HG02610 (cell line): ENCODE measurements around the gene C10orf143.
"Not testable (repeated sequence)": the region's sequence is repeated elsewhere in the genome, so short reads cannot be mapped to it uniquely, and the experiment has no call there.

Experiments
- ATAC-seq: cut with Tn5 transposase; IDR thresholded peaks from one replicate; pipeline ENCODE4 v1.9.1; 2021; ENCODE audit warnings: mild to moderate bottlenecking, moderate library complexity; ENCODE audit not compliant: unreplicated experiment

C10orf143 gene

DNA sequence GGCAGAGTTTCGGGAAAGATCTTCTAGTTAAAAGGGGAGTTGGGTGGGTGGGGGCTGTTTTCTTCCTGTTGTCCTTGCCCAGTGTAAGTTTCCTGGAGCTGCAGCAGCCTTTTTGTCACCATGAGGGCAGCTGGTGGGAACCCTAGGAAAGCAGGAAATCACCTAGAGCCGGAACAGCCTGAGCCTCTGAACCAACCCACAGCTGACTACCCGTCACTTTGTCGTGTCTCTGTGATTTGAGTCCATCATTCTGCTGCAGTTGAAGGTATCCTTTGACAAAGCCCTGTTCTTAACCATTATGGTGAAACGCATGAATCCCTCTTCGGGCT, 1.2 kb upstream of the C10orf143 start:
- no peak for ATAC-seq

DNA sequence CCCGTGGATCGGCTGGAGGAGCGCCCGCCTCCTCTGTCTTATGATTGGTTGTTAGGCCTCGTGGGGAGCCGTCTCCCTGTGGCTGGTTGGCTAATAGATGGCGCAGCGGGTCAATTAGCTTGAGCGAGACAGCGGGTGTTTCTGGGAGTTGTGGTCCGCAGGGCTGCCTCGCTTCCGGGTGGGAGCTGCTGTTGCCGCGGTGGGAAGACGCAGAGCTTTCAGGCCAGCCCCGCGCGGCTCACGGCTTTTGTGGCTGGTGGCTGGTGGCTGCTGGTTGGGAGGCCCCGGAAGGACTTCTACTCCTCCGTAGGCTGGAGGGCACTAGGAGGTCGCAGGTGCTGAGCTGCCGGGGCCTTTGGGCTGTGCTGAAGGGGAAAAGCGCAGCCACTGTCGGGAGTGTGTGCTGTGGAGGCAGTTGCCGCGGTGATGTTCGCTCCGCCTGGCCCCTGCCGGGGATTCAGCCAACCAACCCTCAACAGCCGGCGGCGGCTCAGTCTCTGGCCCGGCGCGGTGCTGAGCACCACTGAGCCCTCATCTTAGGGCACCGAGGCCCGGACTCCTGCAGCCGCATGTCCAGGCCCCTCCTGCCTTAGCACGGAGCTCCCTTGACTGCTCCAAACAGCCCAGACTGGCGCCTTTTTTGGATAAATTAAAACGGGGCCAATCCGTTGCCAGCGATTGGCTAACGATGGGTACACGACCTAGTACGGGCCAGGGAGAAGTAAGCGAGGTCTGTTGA, 652 bp upstream of the C10orf143 start:
- peak; percentile 88 for ATAC-seq

DNA sequence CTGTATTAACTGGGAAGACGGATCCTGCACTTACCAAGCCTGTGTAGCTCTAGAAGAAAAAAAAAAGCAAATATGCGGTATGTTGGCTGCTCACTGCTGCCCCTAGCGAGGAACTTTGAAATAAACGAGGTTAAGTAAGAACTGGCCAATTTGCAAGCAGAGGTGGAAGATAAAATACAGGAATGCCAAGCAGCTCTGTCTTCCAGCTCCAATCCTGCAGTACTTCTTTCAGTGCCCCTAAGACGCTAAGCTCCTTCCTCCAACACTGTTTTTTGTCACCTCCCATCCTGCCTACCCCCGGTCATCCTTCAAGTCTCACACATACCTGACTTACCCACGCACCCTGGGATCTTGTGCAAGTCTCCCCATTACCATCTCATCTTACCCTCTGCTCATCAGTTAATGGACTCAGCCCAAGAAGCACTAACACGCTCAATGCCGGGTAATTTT, 809 bp downstream of the C10orf143 start:
- no peak for ATAC-seq

DNA sequence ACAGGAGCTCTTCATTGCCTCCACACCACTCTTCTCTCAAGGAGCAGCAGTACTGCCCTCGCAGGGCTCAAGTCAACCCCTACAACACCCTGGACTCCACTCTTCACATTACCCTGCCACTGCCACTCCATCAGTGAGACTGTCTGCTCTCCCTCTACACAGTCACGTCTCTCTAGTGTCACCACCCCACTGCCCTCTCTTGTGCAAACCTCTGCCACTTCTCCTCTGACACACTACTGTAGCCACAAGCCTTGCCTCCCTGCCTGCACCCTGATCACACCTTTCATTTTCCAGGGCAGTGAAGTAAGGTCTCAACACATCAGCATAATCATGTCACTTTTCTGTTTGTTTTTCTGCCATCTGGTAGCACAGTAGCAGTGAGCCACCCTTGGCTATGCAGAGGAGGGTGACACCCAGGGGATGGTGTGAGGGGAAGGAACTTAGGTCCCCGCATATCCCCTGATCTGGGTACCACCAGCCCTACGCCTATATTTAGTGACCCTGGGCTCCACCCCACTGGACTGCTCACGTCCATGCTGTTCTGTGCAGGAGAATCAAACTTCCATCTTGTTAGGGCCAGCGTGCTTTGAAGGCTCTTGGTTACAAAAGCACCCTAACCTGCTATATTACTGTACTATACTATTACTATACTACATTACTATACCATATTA, 1.6 kb downstream of the C10orf143 start:
- no peak for ATAC-seq

DNA sequence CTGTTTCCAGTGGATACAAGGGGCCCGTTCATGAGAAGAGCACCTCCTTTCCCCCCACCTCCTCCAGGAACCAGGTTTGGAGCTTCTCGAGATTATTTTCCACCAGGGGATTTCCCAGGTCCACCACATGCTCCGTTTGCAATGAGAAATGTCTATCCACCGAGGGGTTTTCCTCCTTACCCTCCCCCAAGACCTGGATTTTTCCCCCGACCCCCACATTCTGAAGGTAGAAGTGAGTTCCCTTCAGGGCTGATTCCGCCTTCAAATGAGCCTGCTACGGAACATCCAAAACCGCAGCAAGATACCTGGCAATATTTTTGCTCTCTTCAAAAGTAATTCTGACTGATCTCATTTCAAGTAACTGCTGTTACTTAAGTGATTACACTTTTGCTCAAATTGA, 2.5 kb downstream of the C10orf143 start:
- not testable (repeated sequence) for ATAC-seq

DNA sequence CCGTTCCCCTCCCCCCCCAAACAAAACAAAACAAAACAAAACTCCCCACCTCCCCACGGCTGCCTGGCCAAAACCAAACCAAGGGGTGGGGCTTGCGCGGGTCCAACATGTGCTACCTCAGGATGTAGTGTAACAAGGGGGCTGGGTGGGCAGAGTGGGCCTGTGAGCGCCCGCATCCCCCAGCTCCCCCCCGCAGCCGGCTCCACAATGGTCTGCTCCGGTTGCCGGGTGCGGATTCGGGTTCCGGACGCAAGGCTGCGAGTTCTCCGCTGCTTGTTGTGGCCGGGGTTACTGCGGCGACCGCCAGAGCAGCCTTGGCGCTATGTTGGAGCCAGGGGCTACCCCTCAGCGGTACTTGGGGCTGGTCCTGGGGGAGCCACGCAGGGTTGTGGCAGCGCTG, 4.9 kb downstream of the C10orf143 start:
- no peak for ATAC-seq

DNA sequence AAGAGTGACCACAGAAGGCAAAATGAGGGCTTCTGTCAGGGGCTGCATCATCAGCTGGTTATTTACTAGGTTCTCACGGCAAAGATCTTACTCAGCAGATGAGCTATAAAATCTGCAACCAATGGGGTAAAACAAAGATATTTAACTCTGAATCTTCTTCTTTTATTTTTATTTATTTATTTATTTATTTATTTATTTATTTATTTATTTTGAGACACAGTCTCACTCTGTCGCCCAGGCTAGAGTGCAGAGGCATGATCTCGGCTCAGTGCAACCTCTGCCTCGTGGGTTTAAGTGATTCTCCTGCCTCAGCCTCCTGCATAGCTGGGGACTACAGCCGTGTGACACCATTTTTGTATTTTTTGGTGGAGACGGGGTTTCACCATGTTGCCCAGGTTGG, 11.3 kb downstream of the C10orf143 start:
- ATAC-seq: no peak

DNA sequence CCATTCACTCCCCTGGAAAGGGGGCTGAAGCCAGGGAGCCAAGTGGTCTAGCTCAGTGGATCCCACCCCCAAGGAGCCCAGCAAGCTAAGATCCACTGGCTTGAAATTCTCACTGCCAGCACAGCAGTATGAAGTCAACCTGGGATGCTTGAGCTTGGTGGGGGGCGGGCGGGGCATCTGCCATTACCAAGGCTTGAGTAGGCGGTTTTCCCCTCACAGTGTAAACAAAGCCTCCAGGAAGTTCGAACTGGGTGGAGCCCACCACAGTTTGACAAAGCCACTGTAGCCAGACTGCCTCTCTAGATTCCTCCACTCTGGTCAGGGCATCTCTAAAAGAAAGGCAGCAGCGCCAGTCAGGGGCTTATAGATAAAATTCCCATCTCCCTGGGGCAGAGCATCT, 20.1 kb downstream of the C10orf143 start:
- not testable (repeated sequence) for ATAC-seq

DNA sequence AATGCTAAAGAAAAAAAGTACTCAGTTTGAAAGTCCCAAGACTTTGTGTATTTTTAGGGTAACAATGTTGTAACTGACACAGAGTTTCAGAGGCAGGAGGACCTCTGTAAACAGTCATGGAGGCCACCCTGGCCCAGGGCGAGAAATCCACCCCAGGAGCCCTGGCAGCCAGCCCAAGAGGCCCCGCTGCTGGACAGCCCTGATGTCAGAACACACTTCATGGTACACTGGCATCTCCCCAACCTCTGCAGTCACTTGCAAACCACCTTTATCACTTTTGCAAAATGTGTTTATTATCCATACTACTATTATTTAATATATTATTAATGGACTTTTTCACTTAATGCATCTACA, 30.2 kb downstream of the C10orf143 start:
- no peak for ATAC-seq

DNA sequence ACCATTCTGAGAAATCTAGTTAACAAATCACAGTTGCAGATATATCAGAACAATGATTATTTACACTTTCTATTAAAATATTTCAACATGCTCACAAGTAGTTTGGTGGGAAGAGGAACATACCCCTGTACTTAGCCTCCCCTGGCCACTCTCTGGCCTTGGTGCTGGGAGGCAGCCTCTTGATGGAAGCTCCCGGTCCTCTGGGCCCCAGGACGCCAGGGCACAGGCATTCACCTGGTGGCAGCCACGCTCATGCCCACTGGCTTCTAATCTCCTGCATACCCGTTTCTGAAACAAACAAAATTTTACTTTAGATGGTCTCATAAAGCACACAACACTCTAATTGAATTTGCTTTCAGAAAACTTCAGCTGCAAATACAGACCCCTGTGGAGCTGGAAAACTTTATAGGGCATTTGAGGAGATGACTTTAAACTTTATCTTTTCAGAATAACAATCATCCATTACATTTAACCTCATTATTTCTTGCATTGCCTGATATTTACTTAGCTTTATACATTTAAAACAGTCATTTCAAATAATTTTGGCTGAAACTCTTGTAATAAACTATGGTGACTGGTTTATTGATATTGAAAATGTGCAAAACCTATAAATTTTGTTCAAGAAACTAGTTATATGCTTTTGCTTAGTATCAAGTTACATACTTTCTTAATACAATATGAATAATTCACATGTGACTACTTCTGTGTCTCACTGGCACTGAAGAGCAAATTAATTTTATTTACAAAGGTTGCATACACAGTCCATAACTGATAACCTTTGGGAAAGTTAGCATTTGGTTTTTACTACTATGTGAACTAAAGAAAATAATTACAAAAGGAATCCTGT, 30.8 kb downstream of the C10orf143 start:
- no peak for ATAC-seq

DNA sequence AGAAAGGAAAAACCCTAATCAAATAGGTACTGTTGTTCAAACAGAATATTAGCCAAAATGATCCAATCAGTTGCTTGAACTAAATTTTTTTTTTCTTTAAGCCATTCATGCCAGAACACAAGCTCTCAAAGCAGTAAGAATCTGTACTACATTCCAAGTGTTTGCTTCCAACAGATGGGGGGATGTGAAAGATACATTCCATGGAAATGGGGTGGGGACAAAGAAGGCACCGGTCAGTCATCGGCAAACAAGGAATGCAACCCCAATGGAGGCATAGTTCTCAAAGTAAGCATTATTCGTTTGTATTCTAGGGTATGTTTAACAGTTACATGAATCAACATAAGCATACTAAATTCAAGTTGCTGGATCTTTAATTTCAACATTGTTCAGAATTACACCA, 32.5 kb downstream of the C10orf143 start:
- no peak for ATAC-seq

DNA sequence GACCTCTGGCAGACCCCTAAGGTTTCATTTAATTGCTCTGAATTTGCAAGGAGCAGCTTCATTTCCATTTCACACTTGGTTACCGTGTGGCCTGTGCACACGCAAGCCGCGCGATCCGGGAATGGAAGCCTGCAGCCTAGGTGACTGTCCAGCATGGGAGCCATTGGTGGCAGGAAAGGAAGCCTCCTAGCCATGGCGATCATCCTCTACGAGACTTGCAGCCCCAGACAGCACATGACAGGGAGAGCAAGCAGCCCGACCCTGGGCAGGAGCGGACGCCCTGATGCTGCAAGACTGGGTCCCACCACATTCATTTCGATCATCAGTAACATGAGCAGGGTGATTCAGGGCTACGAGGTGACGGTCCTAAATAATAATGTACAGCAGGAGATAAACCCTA, 33.9 kb downstream of the C10orf143 start:
- ATAC-seq: no peak

DNA sequence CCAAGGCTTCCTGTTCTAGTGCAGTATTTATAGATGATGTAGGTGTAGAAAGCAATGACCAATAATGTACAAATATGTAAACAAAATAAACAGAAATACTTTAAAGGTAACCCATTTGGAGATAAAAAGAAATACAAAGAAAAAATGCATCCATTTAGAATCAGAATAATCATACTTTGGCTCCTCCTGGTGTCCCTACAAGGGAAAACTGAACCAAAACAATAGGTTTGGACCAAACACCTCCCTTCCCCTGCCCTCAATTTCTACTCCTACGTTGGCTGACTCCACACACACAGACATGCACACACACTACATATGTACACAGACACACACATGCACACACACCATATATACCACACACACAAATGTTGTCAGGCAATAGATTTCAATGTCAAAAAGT, 36.0 kb downstream of the C10orf143 start:
- ATAC-seq: no peak

DNA sequence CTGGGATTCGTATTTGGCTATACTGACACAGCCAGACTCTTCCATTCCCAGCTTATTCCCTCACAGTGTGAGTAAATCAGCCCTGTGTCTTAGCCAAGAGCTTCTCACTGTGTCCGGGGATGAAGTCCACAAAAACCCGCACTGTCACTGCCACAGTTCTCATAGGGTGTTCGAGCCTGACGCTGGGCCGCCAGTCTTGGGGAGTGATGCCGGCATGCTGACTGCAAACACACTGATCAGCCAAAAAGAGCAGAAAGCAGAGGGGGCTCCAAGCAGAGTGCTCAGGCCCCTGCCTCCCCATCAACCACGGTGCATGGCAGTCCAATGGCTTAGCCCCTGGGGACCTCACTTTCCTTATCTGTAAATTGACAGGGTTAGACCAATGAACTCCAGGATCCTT, 36.7 kb downstream of the C10orf143 start:
- ATAC-seq: no peak

DNA sequence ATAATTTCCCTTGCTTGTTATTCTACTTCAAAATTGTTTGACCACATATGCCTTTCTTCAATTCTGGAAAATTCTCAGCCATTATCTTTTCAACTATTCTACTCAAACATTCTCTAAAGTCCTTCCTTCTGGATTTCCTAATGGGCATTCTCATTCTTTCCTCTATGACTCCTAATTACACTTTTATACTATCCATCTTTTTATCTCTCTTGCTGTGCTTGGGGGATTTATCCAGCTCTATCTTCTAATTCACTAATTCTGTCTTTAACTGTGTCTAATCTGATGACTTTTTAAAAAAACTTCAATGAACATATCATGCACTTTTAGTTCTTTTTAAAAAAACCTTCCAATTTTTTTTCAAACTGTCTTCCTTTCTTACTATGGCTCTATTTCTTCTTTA, 38.4 kb downstream of the C10orf143 start:
- no peak for ATAC-seq

DNA sequence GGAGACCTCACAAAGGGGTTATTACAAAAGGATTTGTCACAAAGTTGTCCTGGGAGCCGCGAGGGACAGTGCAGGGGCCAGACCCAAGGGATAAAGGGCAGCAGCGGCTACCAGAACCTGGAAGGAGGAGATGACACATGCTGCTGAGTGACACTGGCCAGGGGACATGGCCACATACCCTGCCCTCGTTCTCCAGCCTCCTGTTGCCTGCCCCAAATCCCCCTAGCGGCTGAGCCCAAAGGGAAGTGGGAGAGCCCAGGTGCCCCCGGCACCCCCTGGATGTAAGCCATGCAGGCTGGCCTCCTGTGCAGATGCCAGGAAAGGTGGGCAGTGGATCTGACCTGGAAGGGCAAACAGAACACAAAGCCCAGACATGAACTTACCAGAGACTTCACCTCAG, 42.7 kb downstream of the C10orf143 start:
- ATAC-seq: no peak

DNA sequence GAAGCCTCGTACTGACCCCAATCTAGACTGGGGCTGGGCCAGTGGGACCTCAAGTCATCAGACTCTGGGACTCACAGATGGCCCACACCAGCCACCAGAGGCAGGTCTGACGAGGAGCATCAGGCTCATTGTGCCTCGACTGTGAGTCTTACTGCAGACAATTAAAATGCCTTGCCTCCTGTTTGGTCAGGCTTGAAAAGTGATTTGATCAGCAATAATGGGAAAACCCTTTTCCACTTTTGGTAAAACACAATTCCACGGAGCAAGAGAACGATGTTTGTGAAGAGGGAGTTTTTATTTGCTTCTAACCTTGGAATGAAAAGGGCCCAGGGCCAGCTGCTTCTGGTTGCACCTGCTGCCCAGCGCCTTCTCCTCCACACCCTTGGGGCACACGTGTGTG, 43.9 kb downstream of the C10orf143 start:
- ATAC-seq: no peak

DNA sequence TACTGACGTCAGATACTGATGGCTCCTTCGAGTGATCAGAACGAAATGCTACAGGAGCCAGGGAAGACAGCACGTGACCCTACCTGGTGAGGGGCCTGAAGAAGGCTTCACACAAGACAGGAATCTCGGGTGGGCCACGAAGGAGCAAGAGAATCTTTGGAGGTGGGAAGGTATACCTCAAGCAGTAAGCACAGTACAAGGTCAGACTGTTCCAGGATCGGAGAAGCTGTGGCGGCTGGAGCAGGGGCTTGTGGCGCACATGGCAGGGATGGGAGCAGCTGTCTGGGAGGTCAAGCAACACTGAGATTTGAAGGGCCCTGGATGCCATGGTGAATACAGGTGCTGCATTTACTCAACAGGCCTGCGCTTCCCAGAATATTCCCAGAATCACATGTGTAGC, 45.4 kb downstream of the C10orf143 start:
- ATAC-seq: no peak

DNA sequence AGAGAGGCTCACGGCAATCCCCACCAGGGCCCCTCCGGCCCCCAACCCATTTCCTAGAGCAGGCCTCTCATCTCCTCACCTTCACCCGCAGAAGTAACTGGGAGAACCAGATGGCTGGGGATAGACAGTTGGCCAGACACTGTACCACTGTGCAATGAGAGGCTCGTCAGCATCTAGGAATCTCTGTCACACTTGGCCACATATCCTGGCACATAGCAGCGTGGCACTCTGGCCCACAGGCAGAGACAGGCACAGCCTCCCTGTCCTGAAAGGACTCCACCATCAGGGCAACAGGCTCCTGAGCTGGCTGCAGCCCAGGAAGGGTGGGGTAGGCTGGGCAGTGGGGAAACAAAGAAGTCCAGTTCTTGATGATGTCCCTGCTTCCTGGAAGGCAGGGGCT, 45.8 kb downstream of the C10orf143 start:
- no peak for ATAC-seq

DNA sequence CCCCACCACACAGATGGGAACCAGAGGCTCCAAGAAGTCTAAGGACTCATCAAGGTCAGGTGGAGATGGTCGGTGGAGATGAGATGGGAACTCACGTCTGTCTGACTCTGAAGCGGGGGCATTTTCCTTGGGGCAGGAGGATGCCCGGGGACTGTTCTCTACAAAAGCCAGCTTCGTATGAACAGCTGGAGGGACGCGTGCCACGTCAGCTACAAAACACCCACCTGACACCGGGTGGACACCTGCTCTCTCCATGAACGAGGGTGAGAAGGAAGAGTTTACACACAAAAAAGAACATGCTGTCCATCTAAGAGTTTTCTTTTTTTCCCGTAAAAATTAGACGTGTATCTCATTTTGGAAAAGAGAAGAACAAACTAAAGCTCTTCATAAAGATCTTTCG, 47.7 kb downstream of the C10orf143 start:
- ATAC-seq: no peak

DNA sequence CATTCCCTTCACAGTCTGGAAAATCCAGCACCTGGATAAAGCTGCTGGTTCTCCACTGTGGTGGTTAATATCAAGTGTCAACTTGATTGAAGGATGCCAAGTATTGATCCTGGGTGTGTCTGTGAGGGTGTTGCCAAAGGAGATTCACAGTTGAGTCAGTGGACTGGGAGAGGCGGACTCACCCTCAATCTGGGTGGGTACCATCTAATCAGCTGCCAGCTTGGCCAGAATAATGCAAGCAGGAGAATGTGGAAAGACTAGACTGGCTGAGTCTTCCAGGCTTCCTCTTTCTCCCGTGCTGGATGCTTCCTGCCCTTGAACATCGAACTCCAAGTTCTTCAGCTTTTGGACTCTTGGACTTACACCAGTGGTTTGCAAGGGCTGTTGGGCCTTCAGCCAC, 48.4 kb downstream of the C10orf143 start:
- no peak for ATAC-seq

DNA sequence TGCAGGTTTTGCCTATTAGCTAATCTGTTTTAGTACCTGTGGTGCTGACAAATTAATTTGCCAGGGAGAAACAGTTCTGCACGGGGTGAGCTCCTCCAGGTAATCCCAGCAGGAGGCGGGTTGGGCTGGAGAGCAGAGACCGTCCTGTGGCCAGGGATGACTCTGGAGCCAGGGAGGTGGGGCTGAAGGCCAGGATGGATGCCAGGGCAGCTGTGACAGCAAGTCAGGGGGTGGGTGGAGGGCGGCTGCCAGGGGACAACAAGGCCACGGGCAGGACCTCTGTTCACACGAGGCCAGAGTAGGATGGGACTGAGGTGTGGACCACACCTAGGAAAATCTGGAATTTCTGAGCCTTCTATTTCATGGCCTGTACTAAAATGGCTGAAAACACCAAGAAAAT, 48.9 kb downstream of the C10orf143 start:
- no peak for ATAC-seq
